Epithelial cell of esophagus (primary cell): ENCODE measurements around the gene GPR17.

Experiments
- DNase-seq: peaks from one replicate; pipeline ENCODE4 v3.0.0; 2010; ENCODE audit warnings: low read depth
- H3K4me3 ChIP-seq: 2 replicates; pipeline ENCODE4 v1.5.1; 2011; ENCODE audit warnings: mild to moderate bottlenecking, low read length, control low read depth
- TF ChIP-seq, protein P1 (sequence below): IDR thresholded peaks from 2 replicates; pipeline ENCODE4 v1.5.1; 2011; ENCODE audit warnings: low read depth, mild to moderate bottlenecking, low read length, control low read depth, inconsistent platforms; ENCODE audit not compliant: insufficient read depth; ENCODE audit errors: missing control alignments

Gene GPR17

DNA sequence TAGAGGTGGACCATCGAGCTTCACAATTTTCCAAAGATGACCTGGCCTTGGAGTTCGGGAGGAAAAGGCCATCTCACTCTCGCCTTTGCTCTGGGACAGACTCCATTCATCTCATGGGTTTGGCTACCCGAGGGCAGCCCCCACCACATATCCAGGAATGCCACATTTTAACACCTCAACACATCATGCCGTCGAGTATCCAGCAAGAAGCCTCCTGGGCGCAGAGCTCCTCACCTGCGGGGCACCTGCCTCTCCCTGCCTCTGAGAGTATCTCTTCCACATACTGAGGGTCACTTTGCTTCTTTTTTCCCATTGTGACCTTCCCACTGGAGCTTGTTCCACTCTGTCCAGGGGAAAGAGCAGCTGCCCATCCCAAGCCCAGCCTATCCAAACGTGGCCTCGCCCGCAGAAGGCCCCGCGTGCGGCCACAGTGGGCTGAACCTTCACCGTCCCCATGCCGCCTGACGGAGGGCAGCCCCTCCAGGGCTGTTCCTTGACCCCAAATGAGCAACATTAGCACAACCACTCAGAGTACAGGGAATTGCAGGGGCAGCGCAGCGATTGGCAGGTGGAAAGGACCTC is 34.8 kb downstream of the GPR17 start:
- no peak overlapping the region for H3K4me3 ChIP-seq
- TF ChIP-seq, protein P1, sequence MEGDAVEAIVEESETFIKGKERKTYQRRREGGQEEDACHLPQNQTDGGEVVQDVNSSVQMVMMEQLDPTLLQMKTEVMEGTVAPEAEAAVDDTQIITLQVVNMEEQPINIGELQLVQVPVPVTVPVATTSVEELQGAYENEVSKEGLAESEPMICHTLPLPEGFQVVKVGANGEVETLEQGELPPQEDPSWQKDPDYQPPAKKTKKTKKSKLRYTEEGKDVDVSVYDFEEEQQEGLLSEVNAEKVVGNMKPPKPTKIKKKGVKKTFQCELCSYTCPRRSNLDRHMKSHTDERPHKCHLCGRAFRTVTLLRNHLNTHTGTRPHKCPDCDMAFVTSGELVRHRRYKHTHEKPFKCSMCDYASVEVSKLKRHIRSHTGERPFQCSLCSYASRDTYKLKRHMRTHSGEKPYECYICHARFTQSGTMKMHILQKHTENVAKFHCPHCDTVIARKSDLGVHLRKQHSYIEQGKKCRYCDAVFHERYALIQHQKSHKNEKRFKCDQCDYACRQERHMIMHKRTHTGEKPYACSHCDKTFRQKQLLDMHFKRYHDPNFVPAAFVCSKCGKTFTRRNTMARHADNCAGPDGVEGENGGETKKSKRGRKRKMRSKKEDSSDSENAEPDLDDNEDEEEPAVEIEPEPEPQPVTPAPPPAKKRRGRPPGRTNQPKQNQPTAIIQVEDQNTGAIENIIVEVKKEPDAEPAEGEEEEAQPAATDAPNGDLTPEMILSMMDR: no peak
- DNase-seq: no peak

DNA sequence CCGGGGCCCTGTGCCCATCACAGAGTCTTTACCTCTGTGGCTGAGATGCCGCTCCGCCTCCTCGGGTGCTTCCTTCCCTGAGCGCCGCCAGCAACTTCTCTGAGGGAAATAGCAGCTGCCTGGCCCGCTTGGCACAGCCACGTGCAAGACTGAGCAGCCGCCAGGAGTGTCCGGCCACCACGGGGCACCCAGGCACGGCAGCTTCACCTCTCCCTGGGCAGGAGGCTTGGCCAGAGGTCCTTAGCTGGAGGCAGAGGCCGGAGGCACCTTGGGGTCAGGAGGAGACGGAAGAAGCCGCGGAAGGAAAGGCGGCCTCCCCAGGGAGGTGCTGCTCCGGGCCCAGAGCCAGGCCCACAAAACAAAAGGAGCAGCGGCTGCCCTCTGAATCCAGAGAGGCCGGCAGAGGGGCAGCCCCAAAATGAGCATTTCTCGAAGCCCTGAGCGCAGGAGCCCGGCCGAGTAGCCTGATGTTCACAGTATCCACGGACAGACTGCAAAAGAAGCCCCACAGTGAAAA is 35.4 kb downstream of the GPR17 start:
- no peak overlapping the region for H3K4me3 ChIP-seq
- TF ChIP-seq, protein P1: no peak
- no peak for DNase-seq

DNA sequence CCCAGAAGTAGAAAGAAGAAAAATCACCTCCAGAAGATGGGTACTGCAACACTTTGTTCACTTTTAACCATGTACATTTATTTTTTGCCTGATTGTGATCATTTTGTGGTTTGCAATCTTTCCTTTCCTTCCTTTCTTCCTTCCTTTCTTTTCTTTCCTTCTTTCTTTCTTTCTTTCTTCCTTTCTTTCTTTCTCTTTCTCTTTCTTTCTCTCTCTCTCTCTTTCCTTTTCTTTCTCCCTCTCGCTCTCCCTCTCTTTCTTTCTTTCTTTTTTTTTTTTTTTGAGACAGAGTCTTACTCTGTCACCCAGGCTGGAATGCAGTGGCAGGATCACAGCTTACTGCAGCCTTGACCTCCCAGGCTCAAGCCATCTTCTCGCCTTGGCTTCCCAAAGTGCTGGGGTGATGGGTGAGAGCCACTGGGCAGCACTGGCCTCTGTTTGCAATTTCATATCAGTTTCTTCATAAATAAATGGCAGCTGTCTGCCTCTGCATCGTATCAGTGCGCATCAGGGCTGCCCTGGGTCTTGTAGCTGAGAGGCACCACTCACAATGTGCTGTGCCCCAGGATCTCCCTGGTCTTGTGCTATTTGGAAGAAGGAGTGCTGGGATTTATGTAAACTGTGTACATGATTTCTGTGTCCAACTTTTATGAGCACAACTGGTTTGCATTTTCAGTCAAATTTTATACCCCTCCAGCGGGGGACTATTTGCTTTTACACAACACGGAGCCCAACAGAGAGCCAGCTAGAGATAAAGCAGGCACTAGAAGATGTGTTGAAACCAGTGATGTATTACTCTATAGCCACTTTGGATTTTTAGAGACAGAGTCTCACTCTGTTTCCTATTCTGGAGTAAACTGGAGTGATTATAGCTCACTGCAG is 36.3 kb downstream of the GPR17 start:
- no peak overlapping the region for H3K4me3 ChIP-seq
- DNase-seq: no peak
- TF ChIP-seq, protein P1: no peak

DNA sequence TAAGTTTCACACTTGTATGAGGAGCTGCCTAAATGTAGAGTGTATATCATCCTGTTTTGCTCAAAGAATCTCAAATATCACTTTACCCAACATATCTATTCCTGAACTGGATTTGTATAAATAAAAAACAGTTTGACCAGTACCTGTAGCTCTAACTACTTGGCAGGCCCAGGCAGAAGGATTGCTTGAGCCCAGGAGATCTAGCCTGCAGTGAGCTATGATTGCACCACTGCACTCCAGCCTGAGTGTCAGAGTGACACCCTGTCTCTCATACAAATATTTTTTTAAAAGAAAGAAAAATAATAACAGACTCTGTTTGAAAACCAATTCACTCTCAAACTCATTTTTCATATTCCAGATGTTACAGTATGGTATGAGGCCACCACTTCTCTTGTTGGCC is 37.1 kb downstream of the GPR17 start:
- no peak overlapping the region for H3K4me3 ChIP-seq
- DNase-seq: no peak
- TF ChIP-seq, protein P1: no peak

DNA sequence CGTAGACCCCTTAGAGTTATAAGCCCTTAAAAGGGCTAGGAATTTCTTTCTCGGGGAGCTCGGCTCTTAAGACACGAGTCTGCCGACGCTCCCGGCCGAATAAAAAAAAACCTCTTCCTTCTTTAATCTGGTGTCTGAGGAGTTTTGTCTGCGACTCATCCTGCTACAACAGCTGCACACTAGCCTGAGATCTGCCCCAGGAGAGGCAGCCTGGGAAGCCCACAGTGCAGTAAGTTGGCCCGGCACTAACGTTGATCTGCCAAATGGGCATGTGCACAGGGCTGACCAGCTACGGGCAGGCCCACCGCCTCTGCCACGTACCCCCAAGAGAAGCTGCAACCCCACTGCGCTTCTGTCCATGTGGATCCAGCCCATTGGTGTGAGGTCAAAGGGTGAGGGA is 37.8 kb downstream of the GPR17 start:
- H3K4me3 ChIP-seq: no peak overlapping the region
- DNase-seq: no peak
- TF ChIP-seq, protein P1: no peak

DNA sequence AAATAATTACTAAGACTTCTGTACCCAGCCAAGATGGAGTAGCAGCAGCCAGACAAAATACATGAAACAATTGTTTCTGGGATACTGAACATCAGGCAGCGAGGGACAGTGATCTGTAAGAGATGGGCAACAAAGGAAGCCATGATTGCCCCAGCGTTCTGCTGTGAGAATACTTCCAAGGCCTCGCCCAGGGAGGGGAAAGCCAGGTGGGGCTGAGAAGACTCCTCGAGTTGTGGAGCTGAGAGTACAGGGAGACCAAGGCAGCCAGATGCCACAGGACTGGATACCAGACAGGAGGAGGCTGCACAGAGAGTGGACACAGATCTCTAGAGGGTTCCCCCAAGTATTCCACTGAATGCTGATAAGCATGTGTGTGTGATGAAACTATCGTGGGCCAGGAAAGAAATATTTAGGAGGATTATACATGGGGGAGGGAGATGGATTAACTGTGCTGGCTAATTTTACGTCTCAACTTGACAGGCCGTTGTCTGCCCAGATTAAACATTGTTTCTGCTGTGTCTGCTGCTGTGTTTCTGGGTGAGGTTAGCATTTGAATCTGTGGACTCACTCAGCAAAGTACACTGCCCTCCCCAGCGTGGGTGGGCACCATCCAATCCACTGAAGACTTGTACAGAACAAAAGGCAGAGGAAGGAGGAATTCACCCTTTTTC is 39.6 kb downstream of the GPR17 start:
- H3K4me3 ChIP-seq: no peak overlapping the region
- DNase-seq: no peak
- TF ChIP-seq, protein P1: no peak
